ENCODE measurements around the gene PLOD3. TPM values are rescaled to one million over a fixed set of nuclear protein-coding genes. Genes with fewer than 3 reads are reported as not detected.
A peak's percentile ranks its signal among the peaks of the same experiment; 100 is the strongest.

Gene PLOD3
- total and polyA plus RNA-seq, 9 of the 15 experiments (the other 6 are each of a cell fraction or from before 2014, with no cell fraction given) = 2.8 to 101 (median 30.9) TPM

GRCh38 chr7:101218236-101219125, 1.1 kb upstream of the PLOD3 start (continued):
- TF ChIP-seq VEZF1 (CRISPR knock-in tag; IDR thresholded peaks at IDR 0.05) (0 out of 2 replicates have a peak, but pooled peaks have one; percentile 29), CREB1 (IDR thresholded peaks at IDR 0.05) (no peak), CREB1 (CRISPR knock-in tag; IDR thresholded peaks at IDR 0.05) (0 out of 2 replicates have a peak, but pooled peaks have one; percentile 37), RBM14 (IDR thresholded peaks at IDR 0.05; ENCODE audit: borderline replicate concordance, insufficient read depth, low read depth, low read length) (no peak), DEAF1 (CRISPR knock-in tag; IDR thresholded peaks at IDR 0.05) (no peak), POLR3G (IDR thresholded peaks at IDR 0.05; ENCODE audit: extremely low read depth, insufficient read length, insufficient replicate concordance) (no peak), FOXK1 (CRISPR knock-in tag; IDR thresholded peaks at IDR 0.05; ENCODE audit: borderline replicate concordance) (0 out of 2 replicates have a peak, but pooled peaks have one; percentile 13), ZBTB33 (CRISPR knock-in tag; IDR thresholded peaks at IDR 0.05) (no peak), ZNF197 (CRISPR knock-in tag; IDR thresholded peaks at IDR 0.05; ENCODE audit: low read depth) (0 out of 2 replicates have a peak, but pooled peaks have one; percentile 24), NEUROD1 (IDR thresholded peaks at IDR 0.05; ENCODE audit: borderline replicate concordance, low read depth, low read length, partially characterized antibody) (no peak), PHF8 (IDR thresholded peaks at IDR 0.05; ENCODE audit: borderline replicate concordance, low read length) (peak; percentile 44; the same call in 1 of the 2 replicates)

All from K562 (cell line).